ENCODE data around the gene PLCD3.
"Not testable (repeated sequence)": the region's sequence is repeated elsewhere in the genome, so short reads cannot be mapped to it uniquely, and the experiment has no call there.

PLCD3 gene

GRCh38 chr17:45127548-45128300 lies 4.6 kb downstream of the PLCD3 start:
- peaks cover 74 to 75% of the 10 kb centered on the region in 2 donors for H3K4me1 ChIP-seq (ENCODE audit: control insufficient read depth in 2 of 2, insufficient read depth in 2 of 2, low read length in 2 of 2)
- peak overlapping the region; percentile 95 to 97 for H3K27ac ChIP-seq (ENCODE audit: low read depth in 2 of 2, low read length in 2 of 2)
- H3K36me3 ChIP-seq (ENCODE audit: control insufficient read depth in 2 of 2, insufficient read depth in 2 of 2, low read length in 2 of 2) = no peaks in the 10 kb centered on the region
- peak overlapping the region; percentile 60 to 90 for H3K9ac ChIP-seq (ENCODE audit: low read depth in 1 of 2, low read length in 2 of 2)
- no peaks in the 10 kb centered on the region for H3K9me3 ChIP-seq (ENCODE audit: control insufficient read depth in 2 of 2, low read length in 2 of 2)
- H3K4me3 ChIP-seq (ENCODE audit: low read length in 2 of 2) = peak overlapping the region; percentile 41 to 62
- no peaks in the 10 kb centered on the region for H3K27me3 ChIP-seq (ENCODE audit: control insufficient read depth in 2 of 2, insufficient read depth in 2 of 2, low read length in 2 of 2)

GRCh38 chr17:45127207-45127547 lies 5.1 kb downstream of the PLCD3 start:
- no peaks in the 10 kb centered on the region for H3K27me3 ChIP-seq (ENCODE audit: control insufficient read depth in 2 of 2, insufficient read depth in 2 of 2, low read length in 2 of 2)
- H3K36me3 ChIP-seq (ENCODE audit: control insufficient read depth in 2 of 2, insufficient read depth in 2 of 2, low read length in 2 of 2) = no peaks in the 10 kb centered on the region
- H3K9ac ChIP-seq (ENCODE audit: low read depth in 1 of 2, low read length in 2 of 2) = peak overlapping the region; percentile 60 to 90
- H3K4me3 ChIP-seq (ENCODE audit: low read length in 2 of 2) = peak overlapping the region in 1 of 2 donors; percentile 37
- peaks cover 77 to 79% of the 10 kb centered on the region in 2 donors for H3K4me1 ChIP-seq (ENCODE audit: control insufficient read depth in 2 of 2, insufficient read depth in 2 of 2, low read length in 2 of 2)
- H3K9me3 ChIP-seq (ENCODE audit: control insufficient read depth in 2 of 2, low read length in 2 of 2) = no peaks in the 10 kb centered on the region
- peak overlapping the region; percentile 95 to 97 for H3K27ac ChIP-seq (ENCODE audit: low read depth in 2 of 2, low read length in 2 of 2)

- Histone ChIP-seq H3K4me1 (ENCODE audit: control insufficient read depth in 2 of 2, insufficient read depth in 2 of 2, low read length in 2 of 2) (peaks cover 71 to 73% of the 10 kb centered on the region in 2 donors), H3K27ac (ENCODE audit: low read depth in 2 of 2, low read length in 2 of 2) (peak overlapping the region; percentile 11 to 87), H3K9me3 (ENCODE audit: control insufficient read depth in 2 of 2, low read length in 2 of 2) (no peaks in the 10 kb centered on the region), H3K36me3 (ENCODE audit: control insufficient read depth in 2 of 2, insufficient read depth in 2 of 2, low read length in 2 of 2) (no peaks in the 10 kb centered on the region), H3K4me3 (ENCODE audit: low read length in 2 of 2) (no peak overlapping the region), H3K27me3 (ENCODE audit: control insufficient read depth in 2 of 2, insufficient read depth in 2 of 2, low read length in 2 of 2) (no peaks in the 10 kb centered on the region), H3K9ac (ENCODE audit: low read depth in 1 of 2, low read length in 2 of 2) (no peak overlapping the region)
These were observed 6.8 kb downstream of the PLCD3 start for GRCh38 chr17:45125509-45125908.

- H3K4me1 ChIP-seq (ENCODE audit: control insufficient read depth in 2 of 2, insufficient read depth in 2 of 2, low read length in 2 of 2) = peaks cover 64 to 65% of the 10 kb centered on the region in 2 donors
- not testable (repeated sequence) for H3K4me3 ChIP-seq (ENCODE audit: low read length in 2 of 2); H3K9me3 ChIP-seq (ENCODE audit: control insufficient read depth in 2 of 2, low read length in 2 of 2); H3K27me3 ChIP-seq (ENCODE audit: control insufficient read depth in 2 of 2, insufficient read depth in 2 of 2, low read length in 2 of 2); H3K36me3 ChIP-seq (ENCODE audit: control insufficient read depth in 2 of 2, insufficient read depth in 2 of 2, low read length in 2 of 2)
- H3K9ac ChIP-seq (ENCODE audit: low read depth in 1 of 2, low read length in 2 of 2) = peak overlapping the region; percentile 41 to 44
- H3K27ac ChIP-seq (ENCODE audit: low read depth in 2 of 2, low read length in 2 of 2) = peak overlapping the region; percentile 82 to 87
These were observed 7.6 kb downstream of the PLCD3 start for GRCh38 chr17:45124797-45125122.

GRCh38 chr17:45123930-45124796 lies 8.2 kb downstream of the PLCD3 start:
- Histone ChIP-seq H3K27me3 (ENCODE audit: control insufficient read depth in 2 of 2, insufficient read depth in 2 of 2, low read length in 2 of 2) (no peaks in the 10 kb centered on the region), H3K36me3 (ENCODE audit: control insufficient read depth in 2 of 2, insufficient read depth in 2 of 2, low read length in 2 of 2) (peaks cover 6 to 7% of the 10 kb centered on the region in 2 donors), H3K4me1 (ENCODE audit: control insufficient read depth in 2 of 2, insufficient read depth in 2 of 2, low read length in 2 of 2) (peaks cover 58 to 59% of the 10 kb centered on the region in 2 donors), H3K27ac (ENCODE audit: low read depth in 2 of 2, low read length in 2 of 2) (peak overlapping the region; percentile 82 to 87), H3K9me3 (ENCODE audit: control insufficient read depth in 2 of 2, low read length in 2 of 2) (no peaks in the 10 kb centered on the region), H3K9ac (ENCODE audit: low read depth in 1 of 2, low read length in 2 of 2) (peak overlapping the region; percentile 41 to 61), H3K4me3 (ENCODE audit: low read length in 2 of 2) (peak overlapping the region in 1 of 2 donors; percentile 20)

GRCh38 chr17:45123076-45123770 lies 9.1 kb downstream of the PLCD3 start:
- Histone ChIP-seq H3K4me3 (ENCODE audit: low read length in 2 of 2) (no peak overlapping the region), H3K27ac (ENCODE audit: low read depth in 2 of 2, low read length in 2 of 2) (peak overlapping the region; percentile 82 to 87), H3K4me1 (ENCODE audit: control insufficient read depth in 2 of 2, insufficient read depth in 2 of 2, low read length in 2 of 2) (peaks cover 48 to 50% of the 10 kb centered on the region in 2 donors), H3K27me3 (ENCODE audit: control insufficient read depth in 2 of 2, insufficient read depth in 2 of 2, low read length in 2 of 2) (no peaks in the 10 kb centered on the region), H3K9me3 (ENCODE audit: control insufficient read depth in 2 of 2, low read length in 2 of 2) (no peaks in the 10 kb centered on the region), H3K9ac (ENCODE audit: low read depth in 1 of 2, low read length in 2 of 2) (peak overlapping the region in 1 of 2 donors; percentile 61), H3K36me3 (ENCODE audit: control insufficient read depth in 2 of 2, insufficient read depth in 2 of 2, low read length in 2 of 2) (peaks cover 12 to 15% of the 10 kb centered on the region in 2 donors)

- no peak overlapping the region for H3K4me3 ChIP-seq (ENCODE audit: low read length in 2 of 2)
- H3K4me1 ChIP-seq (ENCODE audit: control insufficient read depth in 2 of 2, insufficient read depth in 2 of 2, low read length in 2 of 2) = peaks cover 31 to 35% of the 10 kb centered on the region in 2 donors
- peaks cover 23 to 27% of the 10 kb centered on the region in 2 donors for H3K36me3 ChIP-seq (ENCODE audit: control insufficient read depth in 2 of 2, insufficient read depth in 2 of 2, low read length in 2 of 2)
- H3K9me3 ChIP-seq (ENCODE audit: control insufficient read depth in 2 of 2, low read length in 2 of 2) = no peaks in the 10 kb centered on the region
- no peaks in the 10 kb centered on the region for H3K27me3 ChIP-seq (ENCODE audit: control insufficient read depth in 2 of 2, insufficient read depth in 2 of 2, low read length in 2 of 2)
- no peak overlapping the region for H3K9ac ChIP-seq (ENCODE audit: low read depth in 1 of 2, low read length in 2 of 2)
- H3K27ac ChIP-seq (ENCODE audit: low read depth in 2 of 2, low read length in 2 of 2) = no peak overlapping the region
These were observed 11.3 kb downstream of the PLCD3 start for GRCh38 chr17:45121055-45121454.

GRCh38 chr17:45120558-45120957 lies 11.8 kb downstream of the PLCD3 start:
- peaks cover 25 to 32% of the 10 kb centered on the region in 2 donors for H3K36me3 ChIP-seq (ENCODE audit: control insufficient read depth in 2 of 2, insufficient read depth in 2 of 2, low read length in 2 of 2)
- no peaks in the 10 kb centered on the region for H3K27me3 ChIP-seq (ENCODE audit: control insufficient read depth in 2 of 2, insufficient read depth in 2 of 2, low read length in 2 of 2)
- H3K9ac ChIP-seq (ENCODE audit: low read depth in 1 of 2, low read length in 2 of 2) = no peak overlapping the region

GRCh38 chr17:45119964-45120363 lies 12.4 kb downstream of the PLCD3 start:
- Histone ChIP-seq H3K27ac (ENCODE audit: low read depth in 2 of 2, low read length in 2 of 2) (no peak overlapping the region), H3K9me3 (ENCODE audit: control insufficient read depth in 2 of 2, low read length in 2 of 2) (no peaks in the 10 kb centered on the region), H3K4me3 (ENCODE audit: low read length in 2 of 2) (no peak overlapping the region), H3K27me3 (ENCODE audit: control insufficient read depth in 2 of 2, insufficient read depth in 2 of 2, low read length in 2 of 2) (no peaks in the 10 kb centered on the region), H3K4me1 (ENCODE audit: control insufficient read depth in 2 of 2, insufficient read depth in 2 of 2, low read length in 2 of 2) (peaks cover 27 to 30% of the 10 kb centered on the region in 2 donors), H3K9ac (ENCODE audit: low read depth in 1 of 2, low read length in 2 of 2) (no peak overlapping the region), H3K36me3 (ENCODE audit: control insufficient read depth in 2 of 2, insufficient read depth in 2 of 2, low read length in 2 of 2) (peaks cover 28 to 33% of the 10 kb centered on the region in 2 donors)

More at GRCh38 chr17:45120558-45120957, 11.8 kb downstream of the PLCD3 start:
- Histone ChIP-seq H3K4me1 (ENCODE audit: control insufficient read depth in 2 of 2, insufficient read depth in 2 of 2, low read length in 2 of 2) (peaks cover 29 to 35% of the 10 kb centered on the region in 2 donors), H3K9me3 (ENCODE audit: control insufficient read depth in 2 of 2, low read length in 2 of 2) (no peaks in the 10 kb centered on the region), H3K4me3 (ENCODE audit: low read length in 2 of 2) (no peak overlapping the region), H3K27ac (ENCODE audit: low read depth in 2 of 2, low read length in 2 of 2) (no peak overlapping the region)

All from mucosa of rectum (tissue), 2 donors.